ENCODE measurements around the gene LRIT2.

LRIT2 gene

DNA sequence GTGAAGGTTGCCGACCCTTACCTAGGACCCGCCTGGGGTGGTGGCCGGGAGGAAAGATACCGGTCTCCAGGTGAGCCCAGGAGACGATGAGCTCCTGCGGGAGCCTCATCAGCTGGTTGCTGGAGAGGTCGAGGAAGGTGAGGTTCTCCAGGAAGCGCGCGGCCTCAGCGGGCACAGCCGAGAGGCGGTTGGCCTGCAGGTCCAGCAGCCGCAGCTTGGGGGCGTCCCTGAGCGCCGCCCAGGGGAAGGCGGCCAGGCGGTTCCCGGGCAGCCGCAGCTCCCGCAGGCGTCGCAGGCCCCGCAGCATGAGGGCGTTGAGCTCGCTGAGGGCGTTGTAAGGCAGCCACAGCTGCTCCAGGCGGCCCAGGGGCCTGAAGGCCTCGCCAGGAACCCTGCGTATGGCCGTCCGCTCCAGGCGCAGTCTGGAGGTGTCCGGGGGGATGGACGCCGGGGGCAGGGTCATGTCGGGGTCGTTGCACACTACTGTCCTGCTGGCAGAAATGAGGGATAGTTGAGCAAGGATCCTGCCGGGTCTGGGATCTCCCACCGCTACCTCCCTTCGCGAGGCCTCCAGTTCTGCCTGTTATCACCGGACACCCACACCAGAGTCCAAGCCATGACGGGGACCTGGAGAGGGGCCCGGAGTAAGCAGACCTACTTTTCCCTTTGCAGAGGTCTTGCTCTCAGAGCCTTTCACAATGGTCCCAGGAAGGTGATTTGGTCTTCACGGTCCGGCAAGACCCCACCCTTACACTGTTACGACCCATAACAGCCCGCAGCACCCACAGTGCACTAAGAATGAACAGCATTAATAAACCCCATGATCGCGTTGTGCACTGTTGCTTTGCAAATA, 12.1 kb upstream of the LRIT2 start:
- TF ChIP-seq CTCF (IDR thresholded peaks at IDR 0.05): no peak
- H3K27ac ChIP-seq: no peak overlapping the region
- no peak overlapping the region for H3K4me2 ChIP-seq (ENCODE audit: low read length)
- no peak overlapping the region for H3K9ac ChIP-seq
- H3K4me1 ChIP-seq: no peaks in the 10 kb centered on the region
- H2AFZ ChIP-seq: no peak overlapping the region
- no peaks in the 10 kb centered on the region for H3K36me3 ChIP-seq (ENCODE audit: control insufficient read depth, insufficient read depth, low read length)
- H3K4me3 ChIP-seq (ENCODE audit: low read depth, low read length): no peak overlapping the region
- no peaks in the 10 kb centered on the region for H3K79me2 ChIP-seq
- no peaks in the 10 kb centered on the region for H3K27me3 ChIP-seq (ENCODE audit: control insufficient read depth, insufficient read depth, low read length)
- H3K9me3 ChIP-seq (ENCODE audit: control insufficient read depth, low read length): no peaks in the 10 kb centered on the region

- Histone ChIP-seq H3K4me1 (no peaks in the 10 kb centered on the region), H2AFZ (no peak overlapping the region), H3K4me2 (ENCODE audit: low read length) (no peak overlapping the region), H3K9me3 (ENCODE audit: control insufficient read depth, low read length) (no peaks in the 10 kb centered on the region), H3K36me3 (ENCODE audit: control insufficient read depth, insufficient read depth, low read length) (no peaks in the 10 kb centered on the region), H3K27ac (no peak overlapping the region), H3K79me2 (no peaks in the 10 kb centered on the region), H3K27me3 (ENCODE audit: control insufficient read depth, insufficient read depth, low read length) (no peaks in the 10 kb centered on the region), H3K9ac (no peak overlapping the region), H3K4me3 (ENCODE audit: low read depth, low read length) (no peak overlapping the region)
- TF ChIP-seq CTCF (IDR thresholded peaks at IDR 0.05): no peak
Observed at GRCh38 chr10:84236807-84237198, 11.5 kb upstream of the LRIT2 start.

DNA sequence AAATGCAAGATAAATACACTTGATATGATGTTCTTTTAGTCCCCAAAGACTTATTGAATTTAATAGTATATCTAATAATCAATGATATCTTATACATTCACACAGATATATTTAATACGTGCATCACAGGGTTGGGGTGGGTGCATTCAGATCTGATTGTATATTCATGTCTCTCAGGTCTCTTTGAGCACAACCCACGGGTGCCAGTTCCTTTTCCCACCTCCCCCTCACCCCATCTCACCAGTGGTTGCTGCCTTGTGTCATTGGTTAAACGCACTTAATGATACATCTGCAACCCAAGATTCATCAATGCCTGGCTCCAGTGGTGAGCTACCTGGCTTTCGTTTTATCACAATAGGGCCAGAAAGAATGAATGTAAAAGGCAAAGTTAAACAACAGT, 9.8 kb upstream of the LRIT2 start:
- H3K4me3 ChIP-seq (ENCODE audit: low read depth, low read length): no peak overlapping the region
- H3K27ac ChIP-seq: no peak overlapping the region
- no peaks in the 10 kb centered on the region for H3K27me3 ChIP-seq (ENCODE audit: control insufficient read depth, insufficient read depth, low read length)
- H3K9ac ChIP-seq: no peak overlapping the region
- no peak for TF ChIP-seq CTCF (IDR thresholded peaks at IDR 0.05)
- no peaks in the 10 kb centered on the region for H3K36me3 ChIP-seq (ENCODE audit: control insufficient read depth, insufficient read depth, low read length)
- no peaks in the 10 kb centered on the region for H3K79me2 ChIP-seq
- H2AFZ ChIP-seq: no peak overlapping the region
- H3K9me3 ChIP-seq (ENCODE audit: control insufficient read depth, low read length): no peaks in the 10 kb centered on the region
- H3K4me2 ChIP-seq (ENCODE audit: low read length): no peak overlapping the region
- H3K4me1 ChIP-seq: no peaks in the 10 kb centered on the region

GRCh38 chr10:84234479-84234878, 9.1 kb upstream of the LRIT2 start:
- no peak overlapping the region for H3K4me2 ChIP-seq (ENCODE audit: low read length)
- no peak overlapping the region for H3K27ac ChIP-seq
- H3K9ac ChIP-seq: no peak overlapping the region
- TF ChIP-seq CTCF (IDR thresholded peaks at IDR 0.05): no peak
- H2AFZ ChIP-seq: no peak overlapping the region
- H3K79me2 ChIP-seq: no peaks in the 10 kb centered on the region
- H3K36me3 ChIP-seq (ENCODE audit: control insufficient read depth, insufficient read depth, low read length): no peaks in the 10 kb centered on the region
- no peaks in the 10 kb centered on the region for H3K9me3 ChIP-seq (ENCODE audit: control insufficient read depth, low read length)
- H3K4me3 ChIP-seq (ENCODE audit: low read depth, low read length): no peak overlapping the region
- no peaks in the 10 kb centered on the region for H3K27me3 ChIP-seq (ENCODE audit: control insufficient read depth, insufficient read depth, low read length)
- H3K4me1 ChIP-seq: no peaks in the 10 kb centered on the region

DNA sequence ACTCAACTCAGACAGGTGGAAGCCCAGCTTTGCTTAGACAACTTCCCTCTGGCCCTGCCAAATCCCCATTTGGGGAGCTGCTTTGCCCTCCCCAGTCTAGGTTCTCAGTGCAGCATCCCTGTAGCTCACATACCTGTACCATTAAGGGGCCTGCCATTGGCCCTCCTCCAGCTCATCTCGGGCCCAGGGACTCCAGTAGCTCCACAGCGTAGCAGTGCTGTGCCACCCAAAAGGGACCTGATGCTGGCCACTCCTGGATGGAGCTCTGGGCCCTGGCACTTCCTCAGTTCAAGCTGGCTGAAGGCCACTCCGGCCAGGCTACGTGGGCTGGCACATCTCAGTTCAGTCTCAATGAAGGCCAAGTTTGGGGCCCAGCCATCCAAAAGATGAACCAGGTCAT, 8.6 kb upstream of the LRIT2 start:
- Histone ChIP-seq H3K4me2 (ENCODE audit: low read length) (no peak overlapping the region), H3K27me3 (ENCODE audit: control insufficient read depth, insufficient read depth, low read length) (no peaks in the 10 kb centered on the region), H3K9ac (no peak overlapping the region), H3K36me3 (ENCODE audit: control insufficient read depth, insufficient read depth, low read length) (no peaks in the 10 kb centered on the region), H3K79me2 (no peaks in the 10 kb centered on the region), H3K4me1 (no peaks in the 10 kb centered on the region), H3K4me3 (ENCODE audit: low read depth, low read length) (no peak overlapping the region), H3K27ac (no peak overlapping the region), H2AFZ (no peak overlapping the region), H3K9me3 (ENCODE audit: control insufficient read depth, low read length) (no peaks in the 10 kb centered on the region)
- no peak for TF ChIP-seq CTCF (IDR thresholded peaks at IDR 0.05)

All from parathyroid adenoma (tissue), 2 donors.